Keratinocyte (primary cell): Measurements from ENCODE around the gene SMYD5. TPM values are rescaled to one million over a fixed set of nuclear protein-coding genes. Genes with fewer than 3 reads are reported as not detected.

Experiments used
- DNase-seq: peaks from one replicate; pipeline ENCODE4 v3.0.0-alpha.2; 2011; ENCODE audit warnings: low read depth, missing footprints, low spot score
- FAIRE-seq: peaks from 2 replicates; lab custom pipeline; 2011; peaks lifted over from hg19 to GRCh38; lab: Jason Lieb, UNC
- H2AFZ ChIP-seq: 2 replicates; pipeline ENCODE4 v1.6.0; 2012; ENCODE audit warnings: low read length, control low read depth, inconsistent platforms; ENCODE audit not compliant: control insufficient read depth
- H3K27ac ChIP-seq: 2 replicates; pipeline ENCODE4 v1.5.1; 2011; ENCODE audit warnings: low read length; ENCODE audit not compliant: control insufficient read depth, insufficient read depth
- H3K27me3 ChIP-seq: 3 replicates; pipeline ENCODE4 v1.6.0; 2011; ENCODE audit warnings: low read length; ENCODE audit not compliant: control insufficient read depth, insufficient read depth; ENCODE audit errors: extremely low read depth
- H3K36me3 ChIP-seq, 2 experiments: 2 replicates in 1 of 2; 3 replicates in 1 of 2; pipeline ENCODE4 v1.5.1; 2011; ENCODE audit warnings: low read length in 2 of 2, mild to moderate bottlenecking in 1 of 2; ENCODE audit not compliant: control insufficient read depth in 2 of 2, insufficient read depth in 2 of 2; ENCODE audit errors: extremely low read depth in 1 of 2
- H3K4me1 ChIP-seq: 3 replicates; pipeline ENCODE4 v1.5.1; 2011; ENCODE audit warnings: low read length; ENCODE audit not compliant: control insufficient read depth, insufficient read depth; ENCODE audit errors: extremely low read depth
- H3K4me2 ChIP-seq: 3 replicates; pipeline ENCODE4 v1.6.0; 2011; ENCODE audit warnings: low read depth, low read length; ENCODE audit not compliant: control insufficient read depth, insufficient read depth; ENCODE audit errors: extremely low read depth
- H3K4me3 ChIP-seq, 3 experiments: fragments of 200-600 bp in 1 of 3; sonication (generic) in 1 of 3; 2 replicates in 2 of 3; 3 replicates in 1 of 3; pipeline ENCODE4 v1.5.1; 2011 to 2016; ENCODE audit warnings: low read length in 3 of 3, mild to moderate bottlenecking in 3 of 3, control low read depth in 2 of 3, inconsistent platforms in 1 of 3, low read depth in 1 of 3, mixed read lengths in 1 of 3, mixed run types in 1 of 3, moderate library complexity in 1 of 3; ENCODE audit not compliant: control insufficient read depth in 2 of 3, insufficient read depth in 2 of 3; ENCODE audit errors: extremely low read depth in 1 of 3
- H3K79me2 ChIP-seq: 2 replicates; pipeline ENCODE4 v1.6.0; 2012; ENCODE audit warnings: low read length; ENCODE audit not compliant: control insufficient read depth, insufficient read depth
- H3K9ac ChIP-seq: 3 replicates; pipeline ENCODE4 v1.6.0; 2011; ENCODE audit warnings: low read length; ENCODE audit not compliant: control insufficient read depth, insufficient read depth; ENCODE audit errors: extremely low read depth
- H3K9me1 ChIP-seq: 3 replicates; pipeline ENCODE4 v1.6.0; 2011; ENCODE audit warnings: low read length; ENCODE audit not compliant: control insufficient read depth, insufficient read depth; ENCODE audit errors: extremely low read depth
- H3K9me3 ChIP-seq: 2 replicates; pipeline ENCODE4 v1.5.1; 2012; ENCODE audit warnings: low read depth, low read length; ENCODE audit not compliant: control insufficient read depth
- H4K20me1 ChIP-seq: 3 replicates; pipeline ENCODE4 v1.6.0; 2011; ENCODE audit warnings: low read length; ENCODE audit not compliant: control insufficient read depth, insufficient read depth; ENCODE audit errors: extremely low read depth
- CTCF ChIP-seq, 3 experiments: IDR thresholded peaks in 1 of 3; conservative IDR thresholded peaks in 1 of 3; optimal IDR thresholded peaks in 1 of 3; 2 replicates in 2 of 3; 3 replicates in 1 of 3; pipeline versions ENCODE3 to v1.5.1; 2011; ENCODE audit warnings: low read length in 3 of 3, mild to moderate bottlenecking in 3 of 3, moderate library complexity in 2 of 3, control low read depth in 1 of 3, inconsistent platforms in 1 of 3; ENCODE audit not compliant: insufficient read depth in 2 of 3; ENCODE audit errors: extremely low read depth in 1 of 3
- EZH2 ChIP-seq: IDR thresholded peaks from one replicate; pipeline ENCODE4 v1.6.1; 2012; ENCODE audit warnings: inconsistent platforms, mild to moderate bottlenecking, low read length, moderate library complexity
- dilution Hi-C: fragments of 300-500 bp; cut with MboI; formaldehyde crosslinking; loops from one replicate; pipeline ENCODE4 v1.7.0; 2020; ENCODE audit warnings: low sequenced_read_pairs; ENCODE audit not compliant: extremely low pct_ligation_motif_present
- polyA plus RNA-seq, 5 experiments: library from polyadenylated mRNA; depleted of rRNA in 3 of 5; stranded (reverse) in 3 of 5; stranded (forward) in 1 of 5; unstranded in 1 of 5; fragments of >200 nt; gene quantifications; 1 replicate in 1 of 5; 2 replicates in 3 of 5; 3 replicates in 1 of 5; pipeline versions ENCODE4 v1.2.1 to v1.2.3, GENCODE V29; 2011 to 2012; ENCODE audit warnings: missing spikeins in 2 of 5, low read depth in 1 of 5, low replicate concordance in 1 of 5

The SMYD5 gene
- polyA plus RNA-seq, 1 donor (not counting 4 experiments of a cell fraction or from before 2014, with no cell fraction given) = 18.6 TPM

- Histone ChIP-seq H3K4me2 (no peak overlapping the region), H3K27me3 (no peaks in the 10 kb centered on the region), H3K4me1 (peaks cover 25% of the 10 kb centered on the region), H3K9ac (no peak overlapping the region), H3K9me1 (peaks cover 3% of the 10 kb centered on the region), H3K4me3 (no peak overlapping the region), H3K9me3 (no peaks in the 10 kb centered on the region), H2AFZ (no peak overlapping the region), H3K79me2 (no peaks in the 10 kb centered on the region), H3K36me3 (peaks cover 8 to 15% of the 10 kb centered on the region in 2 experiments), H4K20me1 (no peaks in the 10 kb centered on the region), H3K27ac (no peak overlapping the region)
- dilution Hi-C loops = no loop called here
- FAIRE-seq (no peak), DNase-seq (no peak)
- TF ChIP-seq CTCF (optimal IDR thresholded peaks at IDR 0.05 in 1 of 3, IDR thresholded peaks at IDR 0.05 in 1 of 3, conservative IDR thresholded peaks at IDR 0.05 in 1 of 3; ENCODE audit: extremely low read depth in 1 of 3, insufficient read depth in 2 of 3, low read length in 3 of 3) = no peak
- TF ChIP-seq EZH2 = no peak
Observed at GRCh38 chr2:73258186-73258912, 44.3 kb downstream of the SMYD5 start.

- Histone ChIP-seq H3K36me3 (peaks cover 9 to 10% of the 10 kb centered on the region in 2 experiments), H2AFZ (no peak overlapping the region), H3K27ac (no peak overlapping the region), H3K9me3 (no peaks in the 10 kb centered on the region), H3K9ac (no peak overlapping the region), H3K4me1 (peaks cover 20% of the 10 kb centered on the region), H3K4me2 (no peak overlapping the region), H4K20me1 (no peaks in the 10 kb centered on the region), H3K27me3 (no peaks in the 10 kb centered on the region), H3K9me1 (no peaks in the 10 kb centered on the region), H3K4me3 (no peak overlapping the region), H3K79me2 (no peaks in the 10 kb centered on the region)
- FAIRE-seq = no peak
- no peak for DNase-seq
- dilution Hi-C loops = no loop called here
- TF ChIP-seq EZH2 = no peak
- no peak for TF ChIP-seq CTCF (optimal IDR thresholded peaks at IDR 0.05 in 1 of 3, IDR thresholded peaks at IDR 0.05 in 1 of 3, conservative IDR thresholded peaks at IDR 0.05 in 1 of 3; ENCODE audit: extremely low read depth in 1 of 3, insufficient read depth in 2 of 3, low read length in 3 of 3)
Observed at GRCh38 chr2:73258913-73259215, 44.8 kb downstream of the SMYD5 start.
